Left lung (tissue), 10 donors: ENCODE measurements around the gene HOXD12. TPM values are rescaled to one million over a fixed set of nuclear protein-coding genes. Genes with fewer than 3 reads are reported as not detected.

Experiments used
- ATAC-seq: fragments of 200-7000 bp; cut with Tn5 transposase; one replicate; pipeline ENCODE4 v1.9.1; 2020; ENCODE audit warnings: moderate library complexity
- DNase-seq, 4 donors: peaks; one replicate each; pipeline ENCODE4 v3.0.0-alpha.2; 2013 to 2020
- H3K27ac ChIP-seq, 2 donors: fragments of 200-600 bp; sonication (generic) in 1 of 2; one replicate each; pipeline versions ENCODE4 v1.5.0 to v1.8.0; 2020 to 2021
- H3K27me3 ChIP-seq, 2 donors: fragments of 200-600 bp; sonication (generic) in 1 of 2; one replicate each; pipeline versions ENCODE4 v1.5.0 to v1.8.0; 2020 to 2021
- H3K36me3 ChIP-seq, 2 donors: fragments of 200-600 bp; sonication (generic) in 1 of 2; one replicate each; pipeline versions ENCODE4 v1.5.0 to v1.8.0; 2020 to 2021
- H3K4me1 ChIP-seq, 2 donors: fragments of 200-600 bp; one replicate each; pipeline ENCODE4 v1.8.0; 2021
- H3K4me3 ChIP-seq, 2 donors: fragments of 200-600 bp; sonication (generic) in 1 of 2; one replicate each; pipeline versions ENCODE4 v1.5.0 to v1.8.0; 2020 to 2021; ENCODE audit warnings: mild to moderate bottlenecking in 1 of 2
- H3K9me3 ChIP-seq, 2 donors: fragments of 200-600 bp; sonication (generic) in 1 of 2; one replicate each; pipeline versions ENCODE4 v1.5.0 to v1.8.0; 2020 to 2021
- CTCF ChIP-seq, 2 donors: fragments of 200-600 bp; sonication (generic) in 1 of 2; IDR thresholded peaks; one replicate each; pipeline versions ENCODE4 v1.5.0 to v1.8.0; 2021; ENCODE audit warnings: antibody characterized with exemption in 2 of 2
- intact Hi-C, 2 donors: fragments of 100-400 bp; cut with DNase I; formaldehyde crosslinking; loops; one replicate each; pipeline versions ENCODE4 v1.11.2 to v1.14.2; 2022
- polyA plus RNA-seq, 6 donors: library from polyadenylated mRNA; unstranded; fragments of 120-200 nt; gene quantifications; one replicate each; pipeline ENCODE4 v1.2.1, GENCODE V29; 2013; ENCODE audit not compliant: insufficient read length in 6 of 6
- total RNA-seq, 2 donors: library from RNA; stranded (reverse); fragmentation: NEBNext Ultra II Directional; extraction: Animal tissue kit (Norgen Biotek cat#: 25700); gene quantifications; one replicate each; pipeline ENCODE4 v1.2.1, GENCODE V29; 2021
- donor health status: DM: no; HTN: yes; CAD: no.
- donor health status: DM: no; HTN: no; CAD: no.

Gene HOXD12
- total and polyA plus RNA-seq, 8 donors = not detected

- Histone ChIP-seq H3K27ac (no peak overlapping the region), H3K4me1 (peaks cover 0 to 18% of the 10 kb centered on the region in 2 donors), H3K4me3 (no peak overlapping the region), H3K27me3 (peaks cover 96 to 100% of the 10 kb centered on the region in 2 donors), H3K36me3 (no peaks in the 10 kb centered on the region), H3K9me3 (no peaks in the 10 kb centered on the region)
- no peak for TF ChIP-seq CTCF (IDR thresholded peaks at IDR 0.05)
- ATAC-seq (no peak), DNase-seq (no peak)
- intact Hi-C loops = no loop called here
Measured at GRCh38 chr2:176078541-176079284, 20.9 kb upstream of the HOXD12 start.

- no peak for ATAC-seq
- no peaks in the 10 kb centered on the region for H3K36me3 ChIP-seq
- no peak for TF ChIP-seq CTCF (IDR thresholded peaks at IDR 0.05)
- no peak overlapping the region for H3K4me3 ChIP-seq
- peaks cover 0 to 18% of the 10 kb centered on the region in 2 donors for H3K4me1 ChIP-seq
- peaks cover 95 to 100% of the 10 kb centered on the region in 2 donors for H3K27me3 ChIP-seq
- intact Hi-C loops = no loop called here
- no peaks in the 10 kb centered on the region for H3K9me3 ChIP-seq
- DNase-seq = no peak
- no peak overlapping the region for H3K27ac ChIP-seq
Measured at GRCh38 chr2:176079285-176079830, 20.2 kb upstream of the HOXD12 start.

GRCh38 chr2:176079831-176080539 is 19.6 kb upstream of the HOXD12 start:
- DNase-seq = peak in 2 of 4 donors; percentile 63 to 86
- no peak overlapping the region for H3K4me3 ChIP-seq
- intact Hi-C loops = loop anchor here in 1 of 2 donors (10.0 kb wide), 1 partner anchor 715 kb away; no protein-coding TSS in a partner anchor

GRCh38 chr2:176080540-176081375 is 18.8 kb upstream of the HOXD12 start:
- Histone ChIP-seq H3K4me1 (peaks cover 0 to 21% of the 10 kb centered on the region in 2 donors), H3K27me3 (peaks cover 97 to 100% of the 10 kb centered on the region in 2 donors), H3K27ac (no peak overlapping the region), H3K4me3 (no peak overlapping the region), H3K9me3 (no peaks in the 10 kb centered on the region), H3K36me3 (no peaks in the 10 kb centered on the region)
- no peak for ATAC-seq
- intact Hi-C loops = loop anchor here in 1 of 2 donors (10.0 kb wide), 1 partner anchor 716 kb away; no protein-coding TSS in a partner anchor
- no peak for DNase-seq
- TF ChIP-seq CTCF (IDR thresholded peaks at IDR 0.05) = no peak

More at GRCh38 chr2:176079831-176080539, 19.6 kb upstream of the HOXD12 start:
- no peak overlapping the region for H3K27ac ChIP-seq
- H3K36me3 ChIP-seq = no peaks in the 10 kb centered on the region
- peak; percentile 33 to 54 for TF ChIP-seq CTCF (IDR thresholded peaks at IDR 0.05)
- H3K4me1 ChIP-seq = peaks cover 0 to 19% of the 10 kb centered on the region in 2 donors
- ATAC-seq = no peak
- H3K27me3 ChIP-seq = peaks cover 97 to 100% of the 10 kb centered on the region in 2 donors
- H3K9me3 ChIP-seq = no peaks in the 10 kb centered on the region
